Measurements from ENCODE around the gene NOL9. TPM values are rescaled to one million over a fixed set of nuclear protein-coding genes. Genes with fewer than 3 reads are reported as not detected.

The NOL9 gene
- total and polyA plus RNA-seq, 10 of the 15 experiments (the other 5 are each of a cell fraction or from before 2014, with no cell fraction given): 3.9 to 35.9 (median 23.0) TPM

DNA sequence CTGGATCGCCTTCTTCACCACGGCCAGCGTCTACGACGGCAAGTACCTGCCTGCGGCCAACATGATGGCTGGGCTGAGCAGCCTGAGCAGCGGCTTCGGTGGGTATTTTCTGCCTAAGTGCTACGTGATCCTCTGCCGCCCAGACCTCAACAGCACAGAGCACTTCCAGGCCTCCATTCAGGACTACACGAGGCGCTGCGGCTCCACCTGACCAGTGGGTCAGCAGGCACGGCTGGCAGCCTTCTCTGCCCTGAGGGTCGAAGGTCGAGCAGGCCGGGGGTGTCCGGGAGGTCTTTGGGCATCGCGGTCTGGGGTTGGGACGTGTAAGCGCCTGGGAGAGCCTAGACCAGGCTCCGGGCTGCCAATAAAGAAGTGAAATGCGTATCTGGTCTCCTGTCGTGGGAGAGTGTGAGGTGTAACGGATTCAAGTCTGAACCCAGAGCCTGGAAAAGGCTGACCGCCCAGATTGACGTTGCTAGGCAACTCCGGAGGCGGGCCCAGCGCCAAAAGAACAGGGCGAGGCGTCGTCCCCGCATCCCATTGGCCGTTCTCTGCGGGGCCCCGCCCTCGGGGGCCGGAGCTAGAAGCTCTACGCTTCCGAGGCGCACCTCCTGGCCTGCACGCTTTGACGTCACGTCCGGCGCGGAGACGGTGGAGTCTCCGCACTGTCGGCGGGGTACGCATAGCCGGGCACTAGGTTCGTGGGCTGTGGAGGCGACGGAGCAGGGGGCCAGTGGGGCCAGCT, 25.2 kb upstream of the NOL9 start, which contains the start of gene ZBTB48 (continued):
- TF ChIP-seq IRF3 (IDR thresholded peaks at IDR 0.05): no peak
- TF ChIP-seq ZBED1 (IDR thresholded peaks at IDR 0.05; ENCODE audit: borderline replicate concordance): no peak
- 0 out of 2 replicates have a peak, but pooled peaks have one; percentile 16 for TF ChIP-seq NRF1 (conservative IDR thresholded peaks at IDR 0.05; ENCODE audit: low read depth, low read length)
- no peak for TF ChIP-seq MTA3 (IDR thresholded peaks at IDR 0.05; ENCODE audit: borderline replicate concordance, low read length)
- TF ChIP-seq RCOR1 (conservative IDR thresholded peaks at IDR 0.05; ENCODE audit: low read depth, low read length): no peak
- TF ChIP-seq, protein P1, sequence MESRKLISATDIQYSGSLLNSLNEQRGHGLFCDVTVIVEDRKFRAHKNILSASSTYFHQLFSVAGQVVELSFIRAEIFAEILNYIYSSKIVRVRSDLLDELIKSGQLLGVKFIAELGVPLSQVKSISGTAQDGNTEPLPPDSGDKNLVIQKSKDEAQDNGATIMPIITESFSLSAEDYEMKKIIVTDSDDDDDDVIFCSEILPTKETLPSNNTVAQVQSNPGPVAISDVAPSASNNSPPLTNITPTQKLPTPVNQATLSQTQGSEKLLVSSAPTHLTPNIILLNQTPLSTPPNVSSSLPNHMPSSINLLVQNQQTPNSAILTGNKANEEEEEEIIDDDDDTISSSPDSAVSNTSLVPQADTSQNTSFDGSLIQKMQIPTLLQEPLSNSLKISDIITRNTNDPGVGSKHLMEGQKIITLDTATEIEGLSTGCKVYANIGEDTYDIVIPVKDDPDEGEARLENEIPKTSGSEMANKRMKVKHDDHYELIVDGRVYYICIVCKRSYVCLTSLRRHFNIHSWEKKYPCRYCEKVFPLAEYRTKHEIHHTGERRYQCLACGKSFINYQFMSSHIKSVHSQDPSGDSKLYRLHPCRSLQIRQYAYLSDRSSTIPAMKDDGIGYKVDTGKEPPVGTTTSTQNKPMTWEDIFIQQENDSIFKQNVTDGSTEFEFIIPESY (IDR thresholded peaks at IDR 0.05): peak; percentile 68; the same call in 1 of the 2 replicates
- TF ChIP-seq ZSCAN29 (IDR thresholded peaks at IDR 0.05): no peak
- TF ChIP-seq TCF12 (IDR thresholded peaks at IDR 0.05; ENCODE audit: low read depth, low read length): 0 out of 2 replicates have a peak, but pooled peaks have one; percentile 16
- peak; percentile 78 for TF ChIP-seq NR2C1 (IDR thresholded peaks at IDR 0.05)
- no peak for TF ChIP-seq ZNF207 (IDR thresholded peaks at IDR 0.05; ENCODE audit: borderline replicate concordance)
- no peak for TF ChIP-seq ZNF622 (IDR thresholded peaks at IDR 0.05)
- TF ChIP-seq SRF (IDR thresholded peaks at IDR 0.05; ENCODE audit: low read depth in 2 of 2, low read length in 2 of 2): 0 out of 4 replicates have a peak, but pooled peaks of 1 of the 2 experiments have one; percentile 1
- TF ChIP-seq CBX5 (IDR thresholded peaks at IDR 0.05; ENCODE audit: low read depth): no peak
- TF ChIP-seq FOXM1 (IDR thresholded peaks at IDR 0.05; ENCODE audit: low read depth, low read length): no peak
- no peak for TF ChIP-seq NFIC (IDR thresholded peaks at IDR 0.05; ENCODE audit: low read depth, low read length)
- no peak for TF ChIP-seq YY1 (IDR thresholded peaks at IDR 0.05; ENCODE audit: low read depth, low read length)
- no peak for TF ChIP-seq ZNF24 (IDR thresholded peaks at IDR 0.05)
- TF ChIP-seq, protein P2, sequence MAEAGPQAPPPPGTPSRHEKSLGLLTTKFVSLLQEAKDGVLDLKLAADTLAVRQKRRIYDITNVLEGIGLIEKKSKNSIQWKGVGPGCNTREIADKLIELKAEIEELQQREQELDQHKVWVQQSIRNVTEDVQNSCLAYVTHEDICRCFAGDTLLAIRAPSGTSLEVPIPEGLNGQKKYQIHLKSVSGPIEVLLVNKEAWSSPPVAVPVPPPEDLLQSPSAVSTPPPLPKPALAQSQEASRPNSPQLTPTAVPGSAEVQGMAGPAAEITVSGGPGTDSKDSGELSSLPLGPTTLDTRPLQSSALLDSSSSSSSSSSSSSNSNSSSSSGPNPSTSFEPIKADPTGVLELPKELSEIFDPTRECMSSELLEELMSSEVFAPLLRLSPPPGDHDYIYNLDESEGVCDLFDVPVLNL (IDR thresholded peaks at IDR 0.05; ENCODE audit: low read depth, low read length): no peak
- TF ChIP-seq SMARCA5 (IDR thresholded peaks at IDR 0.05): no peak
- TF ChIP-seq CHD1 (IDR thresholded peaks at IDR 0.05; ENCODE audit: low read depth, low read length): no peak
- TF ChIP-seq TCF7 (IDR thresholded peaks at IDR 0.05; ENCODE audit: borderline replicate concordance): no peak
- no peak for TF ChIP-seq EED (IDR thresholded peaks at IDR 0.05; ENCODE audit: low read depth)
- TF ChIP-seq MTA2 (IDR thresholded peaks at IDR 0.05; ENCODE audit: low read depth): no peak
- TF ChIP-seq, protein P3, sequence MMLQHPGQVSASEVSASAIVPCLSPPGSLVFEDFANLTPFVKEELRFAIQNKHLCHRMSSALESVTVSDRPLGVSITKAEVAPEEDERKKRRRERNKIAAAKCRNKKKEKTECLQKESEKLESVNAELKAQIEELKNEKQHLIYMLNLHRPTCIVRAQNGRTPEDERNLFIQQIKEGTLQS (IDR thresholded peaks at IDR 0.05; ENCODE audit: borderline replicate concordance, extremely low read depth, low read depth, low read length): no peak
- TF ChIP-seq CREM (IDR thresholded peaks at IDR 0.05; ENCODE audit: low read depth): peak; percentile 96
- TF ChIP-seq, protein P4, sequence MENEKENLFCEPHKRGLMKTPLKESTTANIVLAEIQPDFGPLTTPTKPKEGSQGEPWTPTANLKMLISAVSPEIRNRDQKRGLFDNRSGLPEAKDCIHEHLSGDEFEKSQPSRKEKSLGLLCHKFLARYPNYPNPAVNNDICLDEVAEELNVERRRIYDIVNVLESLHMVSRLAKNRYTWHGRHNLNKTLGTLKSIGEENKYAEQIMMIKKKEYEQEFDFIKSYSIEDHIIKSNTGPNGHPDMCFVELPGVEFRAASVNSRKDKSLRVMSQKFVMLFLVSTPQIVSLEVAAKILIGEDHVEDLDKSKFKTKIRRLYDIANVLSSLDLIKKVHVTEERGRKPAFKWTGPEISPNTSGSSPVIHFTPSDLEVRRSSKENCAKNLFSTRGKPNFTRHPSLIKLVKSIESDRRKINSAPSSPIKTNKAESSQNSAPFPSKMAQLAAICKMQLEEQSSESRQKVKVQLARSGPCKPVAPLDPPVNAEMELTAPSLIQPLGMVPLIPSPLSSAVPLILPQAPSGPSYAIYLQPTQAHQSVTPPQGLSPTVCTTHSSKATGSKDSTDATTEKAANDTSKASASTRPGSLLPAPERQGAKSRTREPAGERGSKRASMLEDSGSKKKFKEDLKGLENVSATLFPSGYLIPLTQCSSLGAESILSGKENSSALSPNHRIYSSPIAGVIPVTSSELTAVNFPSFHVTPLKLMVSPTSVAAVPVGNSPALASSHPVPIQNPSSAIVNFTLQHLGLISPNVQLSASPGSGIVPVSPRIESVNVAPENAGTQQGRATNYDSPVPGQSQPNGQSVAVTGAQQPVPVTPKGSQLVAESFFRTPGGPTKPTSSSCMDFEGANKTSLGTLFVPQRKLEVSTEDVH (IDR thresholded peaks at IDR 0.05; ENCODE audit: low read depth, partially characterized antibody): no peak
